Measurements from ENCODE around the gene GPR89B. TPM values are rescaled to one million over a fixed set of nuclear protein-coding genes. Genes with fewer than 3 reads are reported as not detected.

Gene GPR89B
- total and polyA plus RNA-seq, 2 donors (not counting 3 experiments of a cell fraction or from before 2014, with no cell fraction given): 9.8 to 20.0 TPM

GRCh38 chr1:147907786-147908509 is 20.3 kb upstream of the GPR89B start:
- Histone ChIP-seq H2AFZ (ENCODE audit: low read depth, low read length) (no peak overlapping the region), H3K4me3 (replicated peaks in 1 of 3; ENCODE audit: insufficient read depth in 1 of 3, low read depth in 1 of 3, low read length in 3 of 3) (no peak overlapping the region), H3K4me2 (ENCODE audit: insufficient read depth, low read length) (no peak overlapping the region), H3K36me3 (ENCODE audit: control insufficient read depth in 2 of 2, extremely low read depth in 1 of 2, insufficient read depth in 2 of 2, low read length in 2 of 2) (no peaks in the 10 kb centered on the region), H3K27me3 (ENCODE audit: control insufficient read depth in 2 of 2, insufficient read depth in 2 of 2, low read length in 2 of 2) (peaks cover 12% of the 10 kb centered on the region in 2 experiments), H3K9me3 (replicated peaks; ENCODE audit: control insufficient read depth, insufficient read depth, low read length) (no peaks in the 10 kb centered on the region), H3K9me1 (replicated peaks; ENCODE audit: control insufficient read depth, extremely low read depth, insufficient read depth, low read length) (no peaks in the 10 kb centered on the region), H3K27ac (ENCODE audit: insufficient read depth, low read depth, low read length) (no peak overlapping the region), H3K4me1 (ENCODE audit: control insufficient read depth, extremely low read depth, insufficient read depth, low read length) (no peaks in the 10 kb centered on the region), H4K20me1 (replicated peaks; ENCODE audit: control insufficient read depth, extremely low read depth, insufficient read depth, low read length) (no peaks in the 10 kb centered on the region), H3K9ac (replicated peaks; ENCODE audit: extremely low read depth, insufficient read depth, low read length) (no peak overlapping the region), H3K79me2 (ENCODE audit: control insufficient read depth, insufficient read depth, low read length) (no peaks in the 10 kb centered on the region)
- ChIA-PET POLR2A (no interaction called here), CTCF (no interaction called here)
- dilution Hi-C loops (cut with MboI; ENCODE audit: extremely low pct_ligation_motif_present, low sequenced_read_pairs) (no loop called here), intact Hi-C loops (cut with micrococcal nuclease) (no loop called here)
- DNase-seq (ENCODE audit: low read depth, low spot score) (no peak), FAIRE-seq (no peak)
- TF ChIP-seq JUN (IDR thresholded peaks at IDR 0.05; ENCODE audit: borderline replicate concordance, insufficient read depth, insufficient read length, low read depth): no peak
- TF ChIP-seq FOS (IDR thresholded peaks at IDR 0.05; ENCODE audit: borderline replicate concordance, insufficient read depth, low read length): no peak
- no peak for TF ChIP-seq GATA2 (IDR thresholded peaks at IDR 0.05; ENCODE audit: insufficient read depth, insufficient read length, low read depth, low read length)
- TF ChIP-seq MAX (IDR thresholded peaks at IDR 0.05; ENCODE audit: insufficient read depth, insufficient read length): no peak
- no peak for TF ChIP-seq CTCF (IDR thresholded peaks at IDR 0.05; ENCODE audit: extremely low read depth in 1 of 2, insufficient read depth in 1 of 2, low read depth in 1 of 2, low read length in 2 of 2)
- TF ChIP-seq EZH2 (IDR thresholded peaks at IDR 0.05; ENCODE audit: borderline replicate concordance, low read depth, low read length, severe bottlenecking): no peak
- no peak for TF ChIP-seq MYC (IDR thresholded peaks at IDR 0.05; ENCODE audit: low read depth, low read length)
- no peak for TF ChIP-seq POLR2AphosphoS5 (IDR thresholded peaks at IDR 0.05; ENCODE audit: insufficient read depth, low read depth, low read length)
- no peak for TF ChIP-seq POLR2A (IDR thresholded peaks at IDR 0.05; ENCODE audit: low read depth, low read length)
- no TSS peak for BruUV-seq (replicated peaks)

Data from endothelial cell of umbilical vein (primary cell).